Loucy (cell line): ENCODE results near the gene PIGN.

ENCODE experiments used
- EZH2phosphoT487 ChIP-seq: fragments of 200-600 bp; IDR thresholded peaks from 2 replicates; pipeline ENCODE4 v1.6.1; 2018; ENCODE audit warnings: antibody characterized with exemption, mild to moderate bottlenecking, moderate library complexity, borderline replicate concordance
- TF ChIP-seq, protein P1 (sequence below): fragments of 200-600 bp; sonication (generic); conservative IDR thresholded peaks from 2 replicates; pipeline ENCODE4 v1.5.1; 2014; ENCODE audit warnings: mild to moderate bottlenecking, antibody characterized with exemption, low read length

DNA sequence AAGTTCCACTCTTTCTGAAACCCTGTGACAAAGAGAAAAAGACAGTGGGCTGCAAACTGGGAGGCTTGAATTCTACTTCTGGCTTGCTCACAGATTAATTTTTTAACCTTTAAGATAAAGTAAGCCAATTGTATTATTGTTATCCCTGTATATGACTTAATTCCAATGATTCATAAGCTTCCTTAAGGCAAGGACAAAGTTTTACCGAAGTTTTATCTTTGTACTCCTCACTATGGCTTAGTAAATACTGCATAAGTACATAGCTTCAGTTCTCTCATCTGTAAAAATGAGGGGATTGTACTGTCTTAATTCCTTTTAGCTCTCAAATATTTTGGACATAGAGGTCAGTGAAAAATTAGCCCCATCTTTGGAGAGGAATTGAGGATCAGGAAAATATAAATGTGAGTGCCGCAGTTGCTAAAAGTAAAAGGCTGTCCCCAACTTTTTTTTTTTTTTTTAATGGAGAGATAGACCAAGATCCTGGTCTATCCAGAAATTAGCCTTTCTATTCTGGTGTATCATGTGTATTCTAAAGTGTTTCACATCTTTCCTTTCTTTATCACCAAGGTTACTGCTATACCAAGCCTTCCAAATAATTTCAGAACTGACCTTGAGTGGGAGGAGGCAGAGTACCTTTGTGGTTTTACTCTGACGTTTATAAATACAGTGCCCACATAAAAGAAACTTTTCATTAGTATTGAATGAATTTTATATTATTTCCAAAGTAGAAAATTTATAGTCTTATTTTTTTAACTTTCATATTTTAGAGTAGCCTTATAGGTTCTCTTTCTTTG is 13.5 kb upstream of the PIGN start:
- TF ChIP-seq, protein P1, sequence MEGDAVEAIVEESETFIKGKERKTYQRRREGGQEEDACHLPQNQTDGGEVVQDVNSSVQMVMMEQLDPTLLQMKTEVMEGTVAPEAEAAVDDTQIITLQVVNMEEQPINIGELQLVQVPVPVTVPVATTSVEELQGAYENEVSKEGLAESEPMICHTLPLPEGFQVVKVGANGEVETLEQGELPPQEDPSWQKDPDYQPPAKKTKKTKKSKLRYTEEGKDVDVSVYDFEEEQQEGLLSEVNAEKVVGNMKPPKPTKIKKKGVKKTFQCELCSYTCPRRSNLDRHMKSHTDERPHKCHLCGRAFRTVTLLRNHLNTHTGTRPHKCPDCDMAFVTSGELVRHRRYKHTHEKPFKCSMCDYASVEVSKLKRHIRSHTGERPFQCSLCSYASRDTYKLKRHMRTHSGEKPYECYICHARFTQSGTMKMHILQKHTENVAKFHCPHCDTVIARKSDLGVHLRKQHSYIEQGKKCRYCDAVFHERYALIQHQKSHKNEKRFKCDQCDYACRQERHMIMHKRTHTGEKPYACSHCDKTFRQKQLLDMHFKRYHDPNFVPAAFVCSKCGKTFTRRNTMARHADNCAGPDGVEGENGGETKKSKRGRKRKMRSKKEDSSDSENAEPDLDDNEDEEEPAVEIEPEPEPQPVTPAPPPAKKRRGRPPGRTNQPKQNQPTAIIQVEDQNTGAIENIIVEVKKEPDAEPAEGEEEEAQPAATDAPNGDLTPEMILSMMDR: no peak
- no peak for TF ChIP-seq EZH2phosphoT487
